Measurements from ENCODE around the gene MRPS2.

MRPS2 gene

DNA sequence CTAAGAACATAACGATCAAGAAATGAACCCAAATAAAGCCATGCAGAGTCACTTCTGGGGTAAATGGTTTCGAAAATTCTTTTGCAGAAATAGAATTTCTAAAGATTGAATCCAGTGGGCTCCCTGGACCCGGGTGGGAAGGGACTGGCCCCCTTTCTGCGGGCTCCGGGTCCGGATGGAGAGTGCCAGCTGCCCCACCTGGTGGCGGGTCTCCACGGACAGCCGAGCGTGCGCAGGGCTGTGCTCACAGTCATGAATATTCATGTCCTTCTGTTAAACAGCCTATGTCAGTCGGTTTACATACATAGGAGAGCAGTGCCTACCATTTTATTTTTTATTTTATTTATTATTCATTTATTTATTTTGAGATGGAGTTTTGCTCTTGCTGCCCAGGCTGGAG lies 25.6 kb upstream of the MRPS2 start:
- TF ChIP-seq, protein P1, sequence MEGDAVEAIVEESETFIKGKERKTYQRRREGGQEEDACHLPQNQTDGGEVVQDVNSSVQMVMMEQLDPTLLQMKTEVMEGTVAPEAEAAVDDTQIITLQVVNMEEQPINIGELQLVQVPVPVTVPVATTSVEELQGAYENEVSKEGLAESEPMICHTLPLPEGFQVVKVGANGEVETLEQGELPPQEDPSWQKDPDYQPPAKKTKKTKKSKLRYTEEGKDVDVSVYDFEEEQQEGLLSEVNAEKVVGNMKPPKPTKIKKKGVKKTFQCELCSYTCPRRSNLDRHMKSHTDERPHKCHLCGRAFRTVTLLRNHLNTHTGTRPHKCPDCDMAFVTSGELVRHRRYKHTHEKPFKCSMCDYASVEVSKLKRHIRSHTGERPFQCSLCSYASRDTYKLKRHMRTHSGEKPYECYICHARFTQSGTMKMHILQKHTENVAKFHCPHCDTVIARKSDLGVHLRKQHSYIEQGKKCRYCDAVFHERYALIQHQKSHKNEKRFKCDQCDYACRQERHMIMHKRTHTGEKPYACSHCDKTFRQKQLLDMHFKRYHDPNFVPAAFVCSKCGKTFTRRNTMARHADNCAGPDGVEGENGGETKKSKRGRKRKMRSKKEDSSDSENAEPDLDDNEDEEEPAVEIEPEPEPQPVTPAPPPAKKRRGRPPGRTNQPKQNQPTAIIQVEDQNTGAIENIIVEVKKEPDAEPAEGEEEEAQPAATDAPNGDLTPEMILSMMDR (IDR thresholded peaks at IDR 0.05; ENCODE audit: low read depth, low read length) = peak; percentile 28
- DNase-seq (ENCODE audit: low read depth in 2 of 2) = no peak
- H3K4me3 ChIP-seq (replicated peaks in 1 of 2; ENCODE audit: low read depth in 2 of 2, low read length in 2 of 2) = no peak overlapping the region

DNA sequence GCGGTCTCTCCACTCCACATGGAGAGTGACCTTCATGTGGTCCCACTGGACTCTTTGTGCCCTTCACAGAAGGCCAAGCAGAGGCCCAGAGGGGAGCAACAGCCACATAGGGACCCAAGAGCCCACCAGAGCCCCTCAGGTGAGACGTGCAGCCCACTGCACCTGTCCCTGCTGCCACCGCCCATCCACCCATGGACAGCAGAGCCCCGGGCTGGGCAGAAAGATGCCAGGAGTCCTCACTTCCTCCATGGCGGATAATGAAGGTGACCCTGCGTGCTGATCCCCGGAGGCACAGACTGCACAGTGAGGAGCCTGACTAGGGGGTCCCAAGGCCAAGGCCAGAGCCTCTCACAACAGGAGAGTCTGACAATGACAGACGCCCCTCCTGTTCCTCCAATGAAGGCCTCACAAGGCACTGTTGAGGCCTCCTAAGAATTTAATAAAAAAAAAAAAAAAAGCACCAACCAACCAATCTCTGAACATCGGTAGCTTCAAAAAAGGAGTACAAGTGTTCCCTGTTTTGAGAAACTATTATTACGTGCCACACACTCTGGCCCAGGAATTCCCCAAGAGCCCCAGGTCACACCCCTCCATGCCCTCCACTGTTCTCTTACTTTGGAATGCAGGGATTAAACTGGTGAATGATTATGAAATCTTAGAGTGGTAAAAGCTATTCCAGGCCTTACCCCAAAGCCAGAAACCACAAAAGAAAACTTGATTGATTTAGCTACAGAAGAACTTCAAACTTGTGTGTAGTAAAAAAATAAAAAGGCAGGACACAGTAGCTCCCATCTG lies 23.7 kb upstream of the MRPS2 start:
- TF ChIP-seq, protein P1 (IDR thresholded peaks at IDR 0.05; ENCODE audit: low read depth, low read length) = no peak
- H3K4me3 ChIP-seq (replicated peaks in 1 of 2; ENCODE audit: low read depth in 2 of 2, low read length in 2 of 2) = no peak overlapping the region
- DNase-seq (ENCODE audit: low read depth in 2 of 2) = peak in 1 of 2 donors; percentile 56

DNA sequence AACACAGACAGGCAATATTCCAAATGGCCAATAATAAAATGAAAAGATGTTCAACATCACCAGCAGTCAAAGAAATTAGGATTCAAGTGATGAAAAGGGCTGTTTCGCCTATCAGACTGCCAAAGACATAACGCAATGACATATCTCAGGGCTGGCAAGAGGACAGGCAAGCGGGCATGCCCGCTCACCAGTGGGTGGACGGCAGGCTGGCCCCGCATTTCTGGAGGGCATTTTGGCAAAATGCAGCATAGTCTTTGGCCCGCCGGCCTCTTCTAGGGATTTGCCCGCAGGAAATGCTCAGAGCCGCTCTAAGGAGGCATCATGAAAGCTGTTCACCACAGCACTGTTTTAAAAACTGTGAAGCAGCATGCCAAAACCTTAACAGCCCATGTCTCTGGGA lies 22.3 kb upstream of the MRPS2 start:
- DNase-seq (ENCODE audit: low read depth in 2 of 2) = no peak
- H3K4me3 ChIP-seq (replicated peaks in 1 of 2; ENCODE audit: low read depth in 2 of 2, low read length in 2 of 2) = no peak overlapping the region
- TF ChIP-seq, protein P1 (IDR thresholded peaks at IDR 0.05; ENCODE audit: low read depth, low read length) = no peak

DNA sequence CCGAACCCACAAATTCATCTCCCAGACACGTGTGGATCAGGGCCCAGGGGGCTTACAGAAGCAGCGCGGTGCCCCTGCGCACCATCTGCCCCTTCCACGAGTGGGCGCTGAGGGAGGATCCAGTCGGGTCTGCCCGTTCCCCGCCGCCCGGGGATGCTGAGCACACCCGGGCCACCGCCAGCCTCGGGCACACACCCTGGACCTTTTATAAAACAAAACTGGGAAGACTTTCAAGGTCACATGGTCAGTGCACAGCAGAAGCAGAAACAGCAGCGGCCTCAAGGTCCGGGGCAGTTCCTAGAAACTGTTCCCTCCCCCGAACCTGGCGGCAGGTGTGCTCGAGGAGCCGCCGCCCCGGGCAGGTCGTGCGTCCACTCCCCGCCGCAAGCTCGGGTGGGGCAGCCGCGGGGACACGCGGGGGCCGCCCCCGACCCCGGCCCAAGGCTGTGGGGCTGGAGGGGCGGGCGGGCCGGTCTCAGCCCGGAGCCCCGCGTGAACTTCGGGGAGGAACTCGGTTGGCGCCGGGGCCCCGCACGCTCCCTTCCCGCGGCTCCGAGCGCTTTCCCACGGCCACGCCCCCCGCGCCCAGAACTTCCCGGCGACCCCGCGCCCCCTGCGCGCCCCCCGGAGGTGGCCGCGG lies 21.5 kb upstream of the MRPS2 start:
- TF ChIP-seq, protein P1 (IDR thresholded peaks at IDR 0.05; ENCODE audit: low read depth, low read length) = peak; percentile 3
- DNase-seq (ENCODE audit: low read depth in 2 of 2) = peak; percentile 16 to 38
- H3K4me3 ChIP-seq (replicated peaks in 1 of 2; ENCODE audit: low read depth in 2 of 2, low read length in 2 of 2) = peak overlapping the region; percentile 29 to 47

DNA sequence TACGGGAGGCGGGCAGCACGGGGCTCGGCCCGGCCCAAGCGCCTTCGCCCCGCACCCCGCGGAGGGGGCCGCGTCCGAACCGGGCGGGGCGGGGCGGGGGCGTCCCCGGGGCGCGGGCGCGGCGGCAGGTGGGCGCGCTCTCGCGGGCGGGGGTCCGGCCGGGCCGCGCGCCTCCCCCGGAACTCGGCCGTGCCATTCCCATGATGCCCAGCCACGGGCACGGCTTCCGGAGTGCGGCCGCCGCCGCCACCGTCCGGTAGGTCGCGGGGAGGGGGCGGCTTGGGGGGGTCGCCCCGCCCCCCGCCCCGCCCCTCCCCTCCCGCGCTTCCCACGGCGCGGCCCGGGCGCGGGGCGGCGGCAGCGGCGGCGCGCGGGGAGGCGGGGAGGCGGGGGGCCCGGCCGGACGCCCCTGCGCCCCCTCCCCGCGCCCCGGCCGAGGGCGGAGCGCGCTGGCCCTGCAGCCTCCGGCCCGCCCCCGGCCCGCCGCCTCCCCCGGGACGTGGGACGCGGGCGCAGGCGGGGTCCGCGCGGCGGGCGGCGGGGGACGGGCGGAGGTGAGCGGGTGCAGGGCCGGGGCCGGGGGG lies 20.9 kb upstream of the MRPS2 start, which contains the start of gene PPP1R26:
Gene PPP1R26, plus strand, starts transcription at position 314 of the 584 bp plus-strand sequence. CDS start 4,729 bp downstream, outside the sequence.
- no peak for DNase-seq (ENCODE audit: low read depth in 2 of 2)
- TF ChIP-seq, protein P1 (IDR thresholded peaks at IDR 0.05; ENCODE audit: low read depth, low read length) = no peak
- peak within 1 kb of the TSS; percentile 73 to 80 for H3K4me3 ChIP-seq (replicated peaks in 1 of 2; ENCODE audit: low read depth in 2 of 2, low read length in 2 of 2)

DNA sequence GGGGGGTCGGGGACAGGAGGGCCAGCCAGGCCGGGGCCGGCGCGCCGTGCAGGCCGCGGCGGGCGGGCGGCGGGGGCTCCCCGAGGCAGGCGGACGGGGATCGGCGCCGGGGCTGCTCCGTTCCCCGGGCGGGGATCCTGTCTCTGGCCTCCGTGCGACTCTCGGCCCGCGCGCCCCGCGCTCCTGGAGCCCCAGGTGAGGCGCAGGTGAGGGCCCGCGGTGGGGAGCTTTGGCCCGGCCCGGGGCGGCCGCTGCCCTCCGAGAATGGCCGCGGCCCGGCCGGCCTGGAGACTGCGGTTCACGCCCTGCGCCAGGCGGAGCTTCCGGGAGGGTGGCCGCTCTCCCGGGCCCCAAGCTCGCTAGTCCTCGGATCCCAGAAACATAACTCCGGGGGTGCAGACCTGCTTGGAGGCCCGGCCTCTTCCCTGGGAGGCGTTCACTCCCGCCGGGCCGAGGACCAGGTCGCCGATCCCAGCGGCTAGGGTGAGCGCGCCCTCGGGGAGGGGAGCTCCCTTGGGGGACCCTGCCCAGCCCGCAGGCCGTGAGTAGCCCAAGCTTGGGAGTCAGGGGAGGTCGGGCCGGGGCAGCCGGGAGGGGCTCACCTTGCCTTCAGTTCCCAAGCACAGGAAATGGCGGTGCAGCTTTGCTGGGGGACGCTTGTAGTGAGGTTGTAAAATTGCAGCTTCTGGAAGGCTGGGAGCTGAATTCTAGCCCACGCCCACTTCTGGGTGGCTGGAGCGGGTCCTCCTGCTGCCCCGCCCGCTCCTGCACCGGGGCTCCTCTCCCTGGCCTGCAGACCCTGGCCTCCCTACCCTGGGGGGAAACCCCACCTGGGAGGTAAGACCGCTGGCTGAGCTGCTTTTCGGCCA lies 20.2 kb upstream of the MRPS2 start:
- TF ChIP-seq, protein P1 (IDR thresholded peaks at IDR 0.05; ENCODE audit: low read depth, low read length) = no peak
- H3K4me3 ChIP-seq (replicated peaks in 1 of 2; ENCODE audit: low read depth in 2 of 2, low read length in 2 of 2) = peak overlapping the region; percentile 73 to 80
- peak; percentile 36 to 37 for DNase-seq (ENCODE audit: low read depth in 2 of 2)
